AG09319 (cell line): ENCODE results near the gene XRN1.
"Not testable (repeated sequence)": the region's sequence is repeated elsewhere in the genome, so short reads cannot be mapped to it uniquely, and the experiment has no call there.

Experiments used
- DNase-seq: peaks from one replicate; pipeline ENCODE4 v3.0.0-alpha.2; 2010; ENCODE audit warnings: low read depth; ENCODE audit errors: extremely low read depth
- TF ChIP-seq, protein P1 (sequence below): IDR thresholded peaks from 2 replicates; pipeline ENCODE4 v1.5.1; 2011; ENCODE audit warnings: low read depth, mild to moderate bottlenecking, inconsistent platforms, low read length, moderate library complexity

Gene XRN1

DNA sequence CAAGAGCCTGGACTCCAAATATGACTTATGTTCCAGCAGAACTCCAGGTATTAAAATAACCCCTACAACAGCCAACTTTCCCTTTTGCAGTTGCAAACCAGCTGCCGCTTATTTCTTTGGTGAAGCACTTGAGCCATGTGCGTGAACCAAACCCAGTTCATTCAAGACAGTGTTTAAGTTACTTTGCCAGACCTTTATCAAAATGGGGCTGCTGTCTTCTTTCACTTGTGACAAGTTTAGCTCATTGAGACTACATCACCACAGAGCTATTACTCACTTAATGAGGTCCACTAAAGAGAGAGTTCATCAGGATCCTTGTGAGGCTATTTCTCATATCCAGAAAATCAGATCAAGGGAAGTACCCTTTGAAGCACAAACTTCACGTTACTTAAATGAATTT is 2.4 kb upstream of the XRN1 start:
- no peak for DNase-seq
- TF ChIP-seq, protein P1, sequence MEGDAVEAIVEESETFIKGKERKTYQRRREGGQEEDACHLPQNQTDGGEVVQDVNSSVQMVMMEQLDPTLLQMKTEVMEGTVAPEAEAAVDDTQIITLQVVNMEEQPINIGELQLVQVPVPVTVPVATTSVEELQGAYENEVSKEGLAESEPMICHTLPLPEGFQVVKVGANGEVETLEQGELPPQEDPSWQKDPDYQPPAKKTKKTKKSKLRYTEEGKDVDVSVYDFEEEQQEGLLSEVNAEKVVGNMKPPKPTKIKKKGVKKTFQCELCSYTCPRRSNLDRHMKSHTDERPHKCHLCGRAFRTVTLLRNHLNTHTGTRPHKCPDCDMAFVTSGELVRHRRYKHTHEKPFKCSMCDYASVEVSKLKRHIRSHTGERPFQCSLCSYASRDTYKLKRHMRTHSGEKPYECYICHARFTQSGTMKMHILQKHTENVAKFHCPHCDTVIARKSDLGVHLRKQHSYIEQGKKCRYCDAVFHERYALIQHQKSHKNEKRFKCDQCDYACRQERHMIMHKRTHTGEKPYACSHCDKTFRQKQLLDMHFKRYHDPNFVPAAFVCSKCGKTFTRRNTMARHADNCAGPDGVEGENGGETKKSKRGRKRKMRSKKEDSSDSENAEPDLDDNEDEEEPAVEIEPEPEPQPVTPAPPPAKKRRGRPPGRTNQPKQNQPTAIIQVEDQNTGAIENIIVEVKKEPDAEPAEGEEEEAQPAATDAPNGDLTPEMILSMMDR = no peak

DNA sequence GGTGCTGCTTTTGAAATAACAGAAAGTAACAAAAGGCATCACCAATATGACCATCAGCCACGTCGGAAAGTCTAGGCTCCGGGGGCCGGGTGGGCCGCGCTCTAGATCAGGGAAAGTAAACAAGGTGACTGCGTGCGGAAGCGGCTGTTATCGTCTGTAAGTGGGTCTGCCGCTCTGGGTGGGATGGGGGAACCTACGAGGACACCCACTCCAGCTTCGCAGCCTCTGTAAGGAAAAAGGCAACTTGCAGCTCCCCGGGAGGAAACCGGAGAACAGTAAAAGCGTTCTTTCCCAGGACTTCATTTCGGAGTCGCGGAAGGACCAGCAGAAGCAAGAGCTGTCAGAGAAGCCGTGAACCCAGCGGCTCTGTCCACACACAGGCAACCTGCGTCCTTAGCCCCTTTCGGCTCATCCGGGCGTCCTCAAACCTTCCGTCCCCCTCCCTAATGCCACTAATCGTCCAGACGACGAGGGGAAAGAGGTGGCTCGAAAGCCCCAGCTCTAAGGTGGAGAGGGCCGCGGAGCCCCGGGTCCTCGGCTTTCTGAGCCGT is 461 bp downstream of the XRN1 start:
- no peak for DNase-seq
- TF ChIP-seq, protein P1 = no peak

DNA sequence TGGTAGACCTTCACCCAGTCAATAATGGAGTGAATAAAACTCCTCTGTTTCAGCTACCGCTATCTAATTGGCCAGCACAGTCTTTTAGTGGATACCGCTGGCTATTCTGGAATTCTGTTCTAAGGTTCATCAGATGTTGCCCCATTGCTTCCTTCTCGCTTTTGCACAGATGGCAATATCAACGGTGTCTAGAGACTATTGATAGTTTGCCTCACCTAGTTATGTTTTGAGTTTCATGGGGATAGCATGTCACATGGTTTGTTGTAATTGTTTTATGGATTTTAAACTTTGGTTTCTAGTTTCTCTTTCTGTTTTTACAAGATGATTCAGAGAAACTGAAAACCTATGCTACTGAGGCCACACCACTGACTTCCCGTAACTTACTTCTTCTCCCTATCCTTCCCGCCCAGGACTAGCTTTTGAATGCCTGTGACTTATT is 2.0 kb downstream of the XRN1 start:
- no peak for DNase-seq
- TF ChIP-seq, protein P1 = no peak

DNA sequence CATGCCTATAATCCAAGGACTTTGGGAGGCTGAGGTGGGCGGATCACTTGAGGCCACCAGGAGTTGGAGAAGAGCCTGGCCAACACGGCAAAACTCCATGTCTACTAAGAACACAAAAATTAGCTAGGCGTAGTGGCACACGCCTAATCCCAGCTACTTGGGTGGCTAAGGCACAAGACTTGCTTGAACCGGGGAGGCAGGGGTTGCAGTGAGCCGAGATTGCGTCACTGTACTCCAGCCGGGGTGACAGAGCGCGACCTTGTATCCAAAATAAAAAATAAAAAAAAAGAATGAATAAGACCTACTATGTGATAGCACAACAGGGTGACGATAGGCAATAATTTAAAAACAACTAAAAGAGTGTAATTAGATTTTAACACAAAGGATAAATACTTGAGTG is 3.5 kb downstream of the XRN1 start:
- TF ChIP-seq, protein P1 = no peak
- no peak for DNase-seq

DNA sequence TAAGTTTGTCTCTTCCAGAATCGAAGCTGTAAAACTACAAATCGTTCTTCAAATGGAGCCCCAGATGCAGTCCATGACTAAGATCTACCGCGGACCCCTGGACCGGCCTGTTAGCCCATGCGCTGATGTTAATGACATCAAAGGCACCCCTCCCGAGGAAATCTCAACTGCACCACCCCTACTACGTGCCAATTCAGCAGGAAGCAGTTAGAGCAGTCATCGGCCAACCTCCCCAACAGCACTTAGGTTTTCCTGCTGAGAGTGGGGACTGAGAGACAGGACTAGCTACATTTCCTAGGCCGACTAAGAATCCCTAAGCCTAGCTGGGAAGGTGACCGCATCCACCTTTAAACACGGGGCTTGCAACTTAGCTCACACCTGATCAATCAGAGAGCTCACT is 4.8 kb downstream of the XRN1 start:
- DNase-seq = not testable (repeated sequence)

DNA sequence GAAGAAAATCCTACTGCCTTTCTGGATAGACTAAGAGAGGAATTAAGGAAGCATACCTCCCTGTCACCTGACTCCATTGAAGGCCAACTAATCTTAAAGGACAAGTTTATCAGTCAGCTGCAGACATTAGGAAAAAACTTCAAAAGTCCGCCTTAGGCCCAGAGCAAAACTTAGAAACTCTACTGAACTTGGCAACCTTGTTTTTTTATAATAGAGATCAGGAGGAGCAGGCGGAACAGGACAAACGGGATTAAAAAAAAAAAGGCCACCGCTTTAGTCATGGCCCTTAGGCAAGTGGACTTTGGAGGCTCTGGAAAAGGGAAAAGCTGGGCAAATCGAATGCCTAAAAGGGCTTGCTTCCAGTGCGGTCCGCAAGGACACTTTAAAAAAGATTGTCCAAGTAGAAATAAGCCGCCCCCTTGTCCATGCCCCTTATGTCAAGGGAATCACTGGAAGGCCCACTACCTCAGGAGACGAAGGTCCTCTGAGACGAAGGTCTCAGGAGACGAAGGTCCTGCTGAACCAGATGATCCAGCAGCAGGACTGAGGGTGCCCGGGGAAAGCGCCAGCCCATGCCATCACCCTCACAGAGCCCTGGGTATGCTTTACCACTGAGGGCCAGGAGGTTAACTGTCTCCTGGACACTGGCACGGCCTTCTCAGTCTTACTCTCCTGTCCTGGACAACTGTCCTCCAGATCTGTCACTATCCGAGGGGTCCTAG is 8.2 kb downstream of the XRN1 start:
- not testable (repeated sequence) for DNase-seq

DNA sequence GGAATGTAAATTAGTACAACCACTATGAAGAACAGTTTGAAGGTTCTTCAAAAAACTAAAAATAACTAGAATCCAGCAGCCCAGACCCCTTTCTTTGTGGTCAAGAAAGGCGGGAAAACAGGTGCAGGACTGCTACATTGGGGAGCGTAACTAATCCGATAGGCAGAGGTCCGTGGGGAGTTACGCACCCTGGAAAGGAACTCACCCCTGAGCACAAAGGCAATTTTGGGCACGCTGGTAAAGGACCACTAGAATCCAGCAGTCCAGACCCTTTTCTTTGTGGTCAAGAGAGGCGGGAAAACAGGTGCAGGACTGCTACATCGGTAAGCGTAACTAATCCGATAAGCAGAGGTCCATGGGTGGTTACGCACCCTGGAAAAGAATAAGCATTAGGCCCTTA is 9.7 kb downstream of the XRN1 start:
- DNase-seq = not testable (repeated sequence)

DNA sequence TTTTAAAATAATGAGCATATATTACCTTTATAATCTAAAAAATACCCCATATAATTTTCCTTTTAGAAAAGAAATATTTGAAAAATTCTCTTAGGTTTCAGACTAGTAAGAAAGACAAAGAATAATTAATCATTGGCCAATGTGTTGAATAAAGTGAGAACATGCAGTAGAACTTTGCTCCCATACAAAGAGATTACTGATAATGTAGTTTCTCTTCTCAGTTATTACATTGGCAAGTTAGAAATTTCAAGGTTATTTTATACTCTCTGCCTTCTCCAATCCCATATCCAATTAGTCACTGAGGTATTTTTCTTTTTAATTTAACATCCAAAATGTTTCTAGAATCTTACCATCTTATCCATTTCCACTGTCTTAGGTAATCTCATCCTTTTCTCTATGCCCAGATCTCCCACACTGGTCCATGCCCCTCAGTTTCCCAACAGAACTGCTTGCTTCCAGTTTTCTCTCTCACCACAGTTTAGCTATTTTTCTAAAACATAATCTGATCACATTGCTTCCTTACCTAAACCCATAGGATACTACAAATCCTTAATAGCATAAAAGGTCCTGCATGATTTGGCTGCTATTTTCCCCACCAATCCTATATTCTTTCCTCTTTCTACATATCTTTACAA is 10.8 kb downstream of the XRN1 start:
- TF ChIP-seq, protein P1 = no peak
- no peak for DNase-seq

DNA sequence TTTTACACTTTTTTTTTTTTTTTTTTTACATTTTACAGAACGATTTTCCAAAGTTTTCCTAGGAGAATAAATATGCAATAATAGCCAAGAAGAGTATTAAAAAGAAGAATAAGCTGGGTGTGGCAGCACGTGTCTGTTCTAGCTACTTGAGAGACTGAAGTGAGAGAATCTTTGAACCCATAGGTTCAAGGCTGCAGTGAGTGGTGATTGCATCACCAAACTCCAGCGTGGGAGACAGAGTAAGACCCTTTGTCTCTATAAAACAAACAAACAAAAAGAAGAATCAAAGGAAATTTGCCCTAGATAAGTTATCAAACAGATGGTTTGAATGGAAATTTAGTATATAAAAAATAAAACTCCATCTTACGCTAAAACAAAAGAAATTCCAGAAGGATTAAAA is 13.3 kb downstream of the XRN1 start:
- no peak for DNase-seq
- TF ChIP-seq, protein P1 = no peak
